K562 (cell line): ENCODE data around the gene IFFO2. TPM values are rescaled to one million over a fixed set of nuclear protein-coding genes. Genes with fewer than 3 reads are reported as not detected.
A peak's percentile ranks its signal among the peaks of the same experiment; 100 is the strongest.

Experiments used
- ATAC-seq: fragments of 200-7000 bp; cut with Tn5 transposase; 3 replicates; pipeline ENCODE4 v1.9.1; 2020; ENCODE audit warnings: moderate library complexity
- BruUV-seq: library from RNA; stranded (reverse); fragments of 400-500 nt; replicated peaks from 2 replicates; lab custom pipeline; 2021; lab: Mats Ljungman, UMichigan
- CTCF ChIA-PET: fragments of 300-600 bp; formaldehyde crosslinking; extraction: SDS; loops from one replicate; lab custom pipeline; 2021; ENCODE audit warnings: low intra/inter-chr PET ratio; lab: Yijun Ruan, JAX
- POLR2A ChIA-PET: fragments of 300-600, 350-650 bp; sonication (Branson Sonifier 250); formaldehyde crosslinking; extraction: SDS; loops from one replicate; lab custom pipeline; 2021; ENCODE audit warnings: antibody characterized with exemption, inconsistent platforms; lab: Yijun Ruan, JAX
- DNase-seq, 4 experiments: peaks; one replicate each; pipeline versions ENCODE4 v3.0.0 to v3.0.0-alpha.2; 2011 to 2018; ENCODE audit warnings: low spot score in 3 of 4, mixed read lengths in 3 of 4; ENCODE audit errors: extremely low read depth in 1 of 4
- FAIRE-seq: peaks from 2 replicates; lab custom pipeline; 2011; peaks lifted over from hg19 to GRCh38; lab: Jason Lieb, UNC
- H2AFZ ChIP-seq: 2 replicates; pipeline ENCODE4 v1.6.0; 2011; ENCODE audit warnings: low read depth, low read length, control low read depth, inconsistent platforms
- H3K27ac ChIP-seq: fragments of 200-600 bp; 3 replicates; pipeline ENCODE4 v1.8.0; 2011; ENCODE audit warnings: low read depth, mild to moderate bottlenecking, control low read depth, inconsistent platforms, low read length, moderate library complexity, mixed read lengths; ENCODE audit errors: extremely low read depth
- H3K27me3 ChIP-seq, 2 experiments: fragments of 300-600 bp in 1 of 2; 2 replicates in 1 of 2; 3 replicates in 1 of 2; pipeline versions ENCODE4 v1.6.0 to v1.8.0; 2011; ENCODE audit warnings: inconsistent platforms in 2 of 2, low read length in 2 of 2, mild to moderate bottlenecking in 1 of 2, mixed read lengths in 1 of 2, moderate library complexity in 1 of 2; ENCODE audit not compliant: control insufficient read depth in 2 of 2, insufficient read depth in 2 of 2
- H3K36me3 ChIP-seq: fragments of 300-600 bp; 3 replicates; pipeline ENCODE4 v1.8.0; 2011; ENCODE audit warnings: mild to moderate bottlenecking, low read length, inconsistent platforms; ENCODE audit not compliant: control insufficient read depth, insufficient read depth
- H3K4me1 ChIP-seq, 2 experiments: fragments of 200-600 bp in 1 of 2; replicated peaks in 1 of 2; 2 replicates in 1 of 2; 3 replicates in 1 of 2; pipeline versions ENCODE4 v1.5.1 to v1.8.0; 2011; ENCODE audit warnings: inconsistent platforms in 2 of 2, low read length in 2 of 2, mild to moderate bottlenecking in 1 of 2, mixed read lengths in 1 of 2, moderate library complexity in 1 of 2; ENCODE audit not compliant: control insufficient read depth in 2 of 2, insufficient read depth in 2 of 2
- H3K4me2 ChIP-seq: 2 replicates; pipeline ENCODE4 v1.6.1; 2011; ENCODE audit warnings: low read length, control low read depth, inconsistent platforms, mixed read lengths; ENCODE audit not compliant: insufficient read depth
- H3K4me3 ChIP-seq: fragments of 200-600 bp; sonication (generic), shearing (Covaris generic); 2 replicates; pipeline ENCODE4 v1.5.1; 2016; ENCODE audit warnings: control low read depth, inconsistent platforms
- H3K79me2 ChIP-seq: fragments of 200-600 bp; 3 replicates; pipeline ENCODE4 v1.8.0; 2011; ENCODE audit warnings: low read length, inconsistent platforms; ENCODE audit not compliant: control insufficient read depth, insufficient read depth
- H3K9ac ChIP-seq, 2 experiments: 2 replicates each; pipeline versions ENCODE4 v1.6.0 to v1.6.1; 2011; ENCODE audit warnings: low read depth in 2 of 2, low read length in 2 of 2, control low read depth in 1 of 2, inconsistent platforms in 1 of 2, mild to moderate bottlenecking in 1 of 2, mixed read lengths in 1 of 2; ENCODE audit not compliant: insufficient read depth in 1 of 2
- H3K9me1 ChIP-seq: one replicate; pipeline ENCODE4 v1.6.0; 2011; ENCODE audit warnings: inconsistent platforms, mild to moderate bottlenecking, low read length, moderate library complexity; ENCODE audit not compliant: control insufficient read depth, insufficient read depth
- H3K9me3 ChIP-seq: replicated peaks from 2 replicates; pipeline ENCODE4 v1.5.1; 2011; ENCODE audit warnings: low read depth, low read length, inconsistent platforms; ENCODE audit not compliant: control insufficient read depth, insufficient read depth
- H4K20me1 ChIP-seq: replicated peaks from 2 replicates; pipeline ENCODE4 v1.6.1; 2011; ENCODE audit warnings: low read length, inconsistent platforms, mixed read lengths; ENCODE audit not compliant: control insufficient read depth, insufficient read depth
- ADNP ChIP-seq: fragments of 200-800 bp; sonication (Bioruptor generic); IDR thresholded peaks from 2 replicates; pipeline ENCODE4 v1.6.1; 2016; ENCODE audit warnings: missing genetic modification characterization, missing compliant biosample characterization
- CBFA2T3 ChIP-seq: fragments of 450-650 bp; IDR thresholded peaks from 2 replicates; pipeline ENCODE4 v1.6.1; 2017
- HDAC3 ChIP-seq: fragments of 450-650 bp; IDR thresholded peaks from 2 replicates; pipeline ENCODE4 v1.6.1; 2018; ENCODE audit warnings: borderline replicate concordance, mild to moderate bottlenecking, moderate library complexity; ENCODE audit not compliant: partially characterized antibody
- KDM1A ChIP-seq, 2 experiments: fragments of 450-650 bp; IDR thresholded peaks; 2 replicates each; pipeline ENCODE4 v1.6.1; 2016; ENCODE audit warnings: mild to moderate bottlenecking in 2 of 2
- NONO ChIP-seq, 2 experiments: fragments of 200-400 bp in 1 of 2; fragments of 450-650 bp in 1 of 2; formaldehyde crosslinking in 1 of 2; IDR thresholded peaks; 2 replicates each; pipeline ENCODE4 v1.6.1; 2017; ENCODE audit warnings: low read depth in 2 of 2, mild to moderate bottlenecking in 2 of 2, moderate library complexity in 2 of 2, low read length in 1 of 2
- PHB ChIP-seq: fragments of 250-450 bp; sonication (Bioruptor Pico); IDR thresholded peaks from 2 replicates; pipeline ENCODE4 v1.5.0; 2021
- PTBP1 ChIP-seq: fragments of 200-400 bp; formaldehyde crosslinking; IDR thresholded peaks from 2 replicates; pipeline ENCODE4 v1.6.1; 2017; ENCODE audit warnings: low read depth, low read length
- RBM25 ChIP-seq: fragments of 200-400 bp; formaldehyde crosslinking; IDR thresholded peaks from 2 replicates; pipeline ENCODE4 v1.6.1; 2018; ENCODE audit warnings: low read length, low read depth, moderate library complexity; ENCODE audit not compliant: severe bottlenecking
- RCOR1 ChIP-seq, 2 experiments: IDR thresholded peaks; 2 replicates each; pipeline ENCODE4 v1.6.1; 2012; ENCODE audit warnings: low read depth in 2 of 2, low read length in 2 of 2, borderline replicate concordance in 1 of 2, improper control_type of control experiment in 1 of 2
- SNIP1 ChIP-seq: fragments of 450-650 bp; IDR thresholded peaks from 2 replicates; pipeline ENCODE4 v1.7.1; 2017; ENCODE audit warnings: low read depth, mild to moderate bottlenecking
- WGBS: fragments of 100-300 bp; shearing (Covaris generic); methylation state at CpG from one replicate; pipeline ENCODE4 v1.1.6; 2016; ENCODE audit warnings: low coverage, mixed read lengths; ENCODE audit not compliant: insufficient coverage; ENCODE audit errors: missing lambda C conversion rate; 5-methylcytosine and 5-hydroxymethylcytosine counted together
- in situ Hi-C: fragments of 300-500 bp; cut with MboI; formaldehyde crosslinking; loops from 4 replicates; pipeline ENCODE4 v1.15.0; 2018; ENCODE audit warnings: inconsistent platforms, mixed read lengths
- intact Hi-C: fragments of 100-400 bp; cut with micrococcal nuclease; formaldehyde crosslinking; loops from 2 replicates; pipeline ENCODE4 v1.14.2; 2022
- polyA plus RNA-seq, 8 experiments: library from polyadenylated mRNA; depleted of rRNA in 4 of 8; stranded (reverse) in 5 of 8; unstranded in 3 of 8; fragments of >200 nt; fragmentation: Nextera tagmentation in 2 of 8; fragmentation: Illumina TruSeq in 1 of 8; extraction: Ambion mirVana in 2 of 8; extraction: Trizol in 1 of 8; gene quantifications; 2 replicates each; pipeline versions ENCODE4 v1.2.1 to v1.2.3, GENCODE V29; 2011 to 2014; ENCODE audit warnings: inconsistent platforms in 1 of 8, missing spikeins in 1 of 8
- total RNA-seq, 7 experiments: library from RNA; depleted of rRNA in 6 of 7; stranded (reverse); fragments of >200 nt in 6 of 7; fragmentation: Illumina TruSeq in 2 of 7; extraction: Trizol in 2 of 7; gene quantifications; 2 replicates each; pipeline versions ENCODE4 v1.2.1 to v1.2.3, GENCODE V29; 2011 to 2021; ENCODE audit warnings: low replicate concordance in 1 of 7
- TF ChIP-seq, protein P1 (sequence below): fragments of 450-650 bp; IDR thresholded peaks from 2 replicates; pipeline ENCODE4 v1.6.1; 2018; ENCODE audit not compliant: partially characterized antibody

The IFFO2 gene
- total and polyA plus RNA-seq, 9 of the 15 experiments (the other 6 are each of a cell fraction or from before 2014, with no cell fraction given), result 0.15 to 1.0 (median 0.44) TPM; not detected in 2

- Histone ChIP-seq H3K27me3 (peaks cover 19 to 60% of the 10 kb centered on the region in 2 experiments; a peak in 4 of 5 replicates), H3K79me2 (no peaks in the 10 kb centered on the region), H3K9me3 (no peaks in the 10 kb centered on the region), H3K4me1 (peaks cover 0 to 11% of the 10 kb centered on the region in 2 experiments; a peak in 1 of 5 replicates), H3K27ac (no peak overlapping the region), H3K9me1 (no peaks in the 10 kb centered on the region), H3K4me3 (no peak overlapping the region), H3K9ac (peak overlapping the region in 1 of 2 experiments; percentile 38; a peak in 1 of 4 replicates), H3K4me2 (no peak overlapping the region), H3K36me3 (no peaks in the 10 kb centered on the region), H2AFZ (no peak overlapping the region), H4K20me1 (no peaks in the 10 kb centered on the region; the same call in 1 of the 2 replicates)
- POLR2A ChIA-PET, result interaction anchor here (0.5 to 0.9 kb wide), 3 partner anchors 15 to 54 kb away, joined by 3 to 5 read pairs (median 3); no protein-coding TSS in a partner anchor
- in situ Hi-C loops (no loop called here), intact Hi-C loops (no loop called here)
- WGBS, result 3% methylated on average over 2 of the region's 2 CpGs
- no TSS peak for BruUV-seq
- TF ChIP-seq PHB (CRISPR knock-in tag) (no peak), CBFA2T3 (peak; percentile 48)
- DNase-seq (peak in 2 of 4 experiments; percentile 34), FAIRE-seq (no peak), ATAC-seq (peak; percentile 15; the same call in 2 of the 3 replicates)
- CTCF ChIA-PET, result no interaction called here
Measured at GRCh38 chr1:18938707-18939070, 17.8 kb downstream of the IFFO2 start.

DNA sequence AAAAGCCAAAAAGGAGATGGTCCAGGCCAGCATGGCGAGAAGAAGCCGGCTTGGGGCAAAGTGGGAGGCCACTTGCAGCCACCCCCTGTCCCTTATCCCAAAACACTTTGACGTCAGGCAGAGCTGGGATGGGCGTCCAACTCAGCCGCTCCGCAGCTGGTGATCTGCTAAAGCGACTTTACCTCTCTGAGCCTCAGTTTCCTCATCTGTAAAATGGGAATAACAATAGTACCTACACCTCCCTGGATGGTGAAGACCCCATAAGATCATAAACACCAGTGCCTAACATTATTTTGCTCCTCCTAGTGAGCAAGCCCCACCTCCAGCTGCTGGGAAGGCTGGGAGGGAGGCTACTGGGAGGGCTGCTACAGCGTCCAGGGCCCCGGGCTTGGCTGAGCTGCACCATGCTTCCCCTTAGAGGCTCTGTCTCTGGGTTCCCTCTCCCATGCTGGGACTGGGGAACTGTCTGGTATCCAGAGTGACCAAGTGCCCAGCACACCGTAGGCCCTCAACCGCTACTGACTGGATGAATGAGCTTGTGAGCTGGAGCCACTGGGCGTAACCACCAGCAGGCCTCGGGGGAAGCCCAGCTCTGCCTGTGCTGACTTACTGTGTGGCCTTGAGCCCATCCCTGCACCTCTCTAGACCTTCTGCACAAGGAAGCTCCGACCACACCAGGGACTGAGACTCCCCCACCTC, 18.3 kb downstream of the IFFO2 start:
- Histone ChIP-seq H3K36me3 (no peaks in the 10 kb centered on the region), H3K4me1 (peaks cover 0 to 11% of the 10 kb centered on the region in 2 experiments; a peak in 1 of 5 replicates), H2AFZ (no peak overlapping the region), H3K9me3 (no peaks in the 10 kb centered on the region), H3K27ac (no peak overlapping the region), H3K4me3 (no peak overlapping the region), H3K9me1 (no peaks in the 10 kb centered on the region), H3K27me3 (peaks cover 17 to 58% of the 10 kb centered on the region in 2 experiments; a peak in 4 of 5 replicates), H3K79me2 (no peaks in the 10 kb centered on the region), H3K4me2 (no peak overlapping the region), H3K9ac (no peak overlapping the region), H4K20me1 (no peaks in the 10 kb centered on the region; the same call in 1 of the 2 replicates)
- FAIRE-seq (no peak), DNase-seq (no peak), ATAC-seq (peak; percentile 49)
- WGBS, result 8% methylated on average over 14 of the region's 14 CpGs
- intact Hi-C loops (no loop called here), in situ Hi-C loops (no loop called here)
- BruUV-seq, result no TSS peak
- POLR2A ChIA-PET, result interaction anchor here (0.9 kb wide), 1 partner anchor 14 kb away, joined by 5 read pairs; no protein-coding TSS in a partner anchor
- CTCF ChIA-PET, result no interaction called here
- 0 out of 2 replicates have a peak, but pooled peaks have one; percentile 29 for TF ChIP-seq PTBP1
- no peak for TF ChIP-seq SNIP1
- TF ChIP-seq RBM25, result peak; percentile 73
- TF ChIP-seq NONO (IDR thresholded peaks at IDR 0.05; ENCODE audit: low read depth in 2 of 2, low read length in 1 of 2), result no peak
- TF ChIP-seq, protein P1, sequence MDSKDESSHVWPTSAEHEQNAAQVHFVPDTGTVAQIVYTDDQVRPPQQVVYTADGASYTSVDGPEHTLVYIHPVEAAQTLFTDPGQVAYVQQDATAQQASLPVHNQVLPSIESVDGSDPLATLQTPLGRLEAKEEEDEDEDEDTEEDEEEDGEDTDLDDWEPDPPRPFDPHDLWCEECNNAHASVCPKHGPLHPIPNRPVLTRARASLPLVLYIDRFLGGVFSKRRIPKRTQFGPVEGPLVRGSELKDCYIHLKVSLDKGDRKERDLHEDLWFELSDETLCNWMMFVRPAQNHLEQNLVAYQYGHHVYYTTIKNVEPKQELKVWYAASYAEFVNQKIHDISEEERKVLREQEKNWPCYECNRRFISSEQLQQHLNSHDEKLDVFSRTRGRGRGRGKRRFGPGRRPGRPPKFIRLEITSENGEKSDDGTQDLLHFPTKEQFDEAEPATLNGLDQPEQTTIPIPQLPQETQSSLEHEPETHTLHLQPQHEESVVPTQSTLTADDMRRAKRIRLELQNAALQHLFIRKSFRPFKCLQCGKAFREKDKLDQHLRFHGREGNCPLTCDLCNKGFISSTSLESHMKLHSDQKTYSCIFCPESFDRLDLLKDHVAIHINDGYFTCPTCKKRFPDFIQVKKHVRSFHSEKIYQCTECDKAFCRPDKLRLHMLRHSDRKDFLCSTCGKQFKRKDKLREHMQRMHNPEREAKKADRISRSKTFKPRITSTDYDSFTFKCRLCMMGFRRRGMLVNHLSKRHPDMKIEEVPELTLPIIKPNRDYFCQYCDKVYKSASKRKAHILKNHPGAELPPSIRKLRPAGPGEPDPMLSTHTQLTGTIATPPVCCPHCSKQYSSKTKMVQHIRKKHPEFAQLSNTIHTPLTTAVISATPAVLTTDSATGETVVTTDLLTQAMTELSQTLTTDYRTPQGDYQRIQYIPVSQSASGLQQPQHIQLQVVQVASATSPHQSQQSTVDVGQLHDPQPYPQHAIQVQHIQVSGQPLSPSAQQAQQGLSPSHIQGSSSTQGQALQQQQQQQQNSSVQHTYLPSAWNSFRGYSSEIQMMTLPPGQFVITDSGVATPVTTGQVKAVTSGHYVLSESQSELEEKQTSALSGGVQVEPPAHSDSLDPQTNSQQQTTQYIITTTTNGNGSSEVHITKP, result peak; percentile 89
- TF ChIP-seq RCOR1 (IDR thresholded peaks at IDR 0.05; ENCODE audit: borderline replicate concordance in 1 of 2, low read depth in 2 of 2, low read length in 2 of 2), result 0 out of 4 replicates have a peak, but pooled peaks of 1 of the 2 experiments have one; percentile 26
- peak in 1 of 2 experiments; percentile 18; a peak in 1 of 4 replicates for TF ChIP-seq KDM1A (IDR thresholded peaks at IDR 0.05)
- no peak for TF ChIP-seq HDAC3
- peak; percentile 56; the same call in 1 of the 2 replicates for TF ChIP-seq ADNP (tag)
